ENCODE measurements around the gene TAS2R16. TPM values are rescaled to one million over a fixed set of nuclear protein-coding genes. Genes with fewer than 3 reads are reported as not detected.

The TAS2R16 gene
- polyA plus RNA-seq, 4 donors = not detected

DNA sequence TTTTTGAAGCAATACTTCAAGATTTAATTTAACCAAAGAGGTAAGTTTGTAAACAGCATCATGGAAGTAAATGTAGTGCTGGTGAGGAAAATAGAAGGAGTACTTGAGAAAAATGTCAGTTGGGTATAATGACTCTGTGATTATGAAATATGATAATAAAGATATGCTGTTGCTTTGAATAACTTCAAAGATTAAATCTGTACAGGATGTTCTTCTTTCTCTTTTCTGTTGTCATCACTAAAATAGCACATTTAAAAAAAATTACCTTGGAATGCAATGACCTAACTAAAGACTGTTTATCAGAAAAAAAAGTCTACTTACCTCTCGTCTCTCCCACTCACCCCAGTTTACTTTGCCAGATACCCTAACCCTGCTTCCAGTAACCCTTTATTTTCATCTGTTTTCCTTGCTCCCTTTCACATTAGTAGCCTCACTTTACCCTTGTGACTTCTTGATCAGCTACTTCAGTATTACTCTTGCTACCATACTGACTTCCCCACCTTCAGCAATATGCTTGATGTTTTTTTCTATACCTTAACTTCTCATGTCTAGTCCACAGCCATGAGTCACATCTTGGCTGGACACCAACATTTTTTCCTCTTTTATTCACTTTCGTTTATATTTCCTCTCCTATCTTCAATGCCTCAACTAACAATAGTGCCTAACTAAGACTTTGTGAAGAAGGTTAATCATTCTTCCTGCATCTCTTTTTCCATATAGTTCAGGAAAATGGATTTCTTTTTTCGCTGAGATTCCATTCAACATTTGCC lies 29.7 kb upstream of the TAS2R16 start:
- Histone ChIP-seq H3K27me3 (ENCODE audit: control insufficient read depth in 3 of 3, insufficient read depth in 3 of 3, low read length in 3 of 3) (no peaks in the 10 kb centered on the region), H3K4me3 (ENCODE audit: low read depth in 1 of 3, low read length in 3 of 3) (no peak overlapping the region), H3K36me3 (ENCODE audit: control insufficient read depth in 3 of 3, insufficient read depth in 2 of 3, low read depth in 1 of 3, low read length in 3 of 3) (no peaks in the 10 kb centered on the region), H3K27ac (ENCODE audit: low read depth in 1 of 3, low read length in 2 of 3) (no peak overlapping the region), H3K4me1 (ENCODE audit: control insufficient read depth in 3 of 3, insufficient read depth in 2 of 3, low read depth in 1 of 3, low read length in 2 of 3) (no peaks in the 10 kb centered on the region), H3K9me3 (ENCODE audit: control insufficient read depth in 2 of 2, insufficient read depth in 1 of 2, low read depth in 1 of 2, low read length in 1 of 2) (no peaks in the 10 kb centered on the region)
- no peak for FAIRE-seq
- WGBS, 3 donors = 44 to 50% (median 49%) methylated on average over 3 of the region's 3 CpGs
- DNase-seq = no peak

GRCh38 chr7:123023126-123023525 lies 27.6 kb upstream of the TAS2R16 start:
- no peaks in the 10 kb centered on the region for H3K27me3 ChIP-seq (ENCODE audit: control insufficient read depth in 3 of 3, insufficient read depth in 3 of 3, low read length in 3 of 3)
- no peak for FAIRE-seq
- H3K36me3 ChIP-seq (ENCODE audit: control insufficient read depth in 3 of 3, insufficient read depth in 2 of 3, low read depth in 1 of 3, low read length in 3 of 3) = no peaks in the 10 kb centered on the region
- H3K9me3 ChIP-seq (ENCODE audit: control insufficient read depth in 2 of 2, insufficient read depth in 1 of 2, low read depth in 1 of 2, low read length in 1 of 2) = no peaks in the 10 kb centered on the region
- H3K4me1 ChIP-seq (ENCODE audit: control insufficient read depth in 3 of 3, insufficient read depth in 2 of 3, low read depth in 1 of 3, low read length in 2 of 3) = no peaks in the 10 kb centered on the region
- H3K4me3 ChIP-seq (ENCODE audit: low read depth in 1 of 3, low read length in 3 of 3) = no peak overlapping the region
- no peak for DNase-seq
- H3K27ac ChIP-seq (ENCODE audit: low read depth in 1 of 3, low read length in 2 of 3) = no peak overlapping the region

DNA sequence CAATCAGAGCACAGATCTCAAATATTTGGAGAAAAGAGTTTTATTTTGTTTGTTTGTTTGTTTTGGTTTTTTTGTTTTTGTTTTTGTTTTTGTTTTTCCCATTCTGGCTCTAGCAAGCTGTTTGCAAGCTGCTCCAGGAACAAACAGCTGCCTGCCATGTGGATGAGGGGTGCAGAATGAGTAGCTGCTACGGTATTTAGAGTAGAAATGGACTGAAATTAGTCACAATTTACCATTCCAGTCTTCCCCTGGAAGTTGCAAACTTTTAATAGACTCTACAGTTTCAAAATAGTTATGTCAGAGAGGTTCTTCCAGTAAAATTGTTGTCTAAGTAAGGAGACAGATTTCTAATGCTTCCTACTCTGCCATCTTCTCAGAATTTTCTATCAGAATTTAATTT lies 27.1 kb upstream of the TAS2R16 start:
- H3K36me3 ChIP-seq (ENCODE audit: control insufficient read depth in 3 of 3, insufficient read depth in 2 of 3, low read depth in 1 of 3, low read length in 3 of 3) = no peaks in the 10 kb centered on the region
- H3K27ac ChIP-seq (ENCODE audit: low read depth in 1 of 3, low read length in 2 of 3) = no peak overlapping the region
- DNase-seq = no peak
- H3K4me1 ChIP-seq (ENCODE audit: control insufficient read depth in 3 of 3, insufficient read depth in 2 of 3, low read depth in 1 of 3, low read length in 2 of 3) = no peaks in the 10 kb centered on the region
- H3K9me3 ChIP-seq (ENCODE audit: control insufficient read depth in 2 of 2, insufficient read depth in 1 of 2, low read depth in 1 of 2, low read length in 1 of 2) = no peaks in the 10 kb centered on the region
- WGBS, 3 donors = 33 to 57% (median 43%) methylated on average over 1 of the region's 1 CpG
- H3K4me3 ChIP-seq (ENCODE audit: low read depth in 1 of 3, low read length in 3 of 3) = no peak overlapping the region
- no peak for FAIRE-seq
- no peaks in the 10 kb centered on the region for H3K27me3 ChIP-seq (ENCODE audit: control insufficient read depth in 3 of 3, insufficient read depth in 3 of 3, low read length in 3 of 3)

DNA sequence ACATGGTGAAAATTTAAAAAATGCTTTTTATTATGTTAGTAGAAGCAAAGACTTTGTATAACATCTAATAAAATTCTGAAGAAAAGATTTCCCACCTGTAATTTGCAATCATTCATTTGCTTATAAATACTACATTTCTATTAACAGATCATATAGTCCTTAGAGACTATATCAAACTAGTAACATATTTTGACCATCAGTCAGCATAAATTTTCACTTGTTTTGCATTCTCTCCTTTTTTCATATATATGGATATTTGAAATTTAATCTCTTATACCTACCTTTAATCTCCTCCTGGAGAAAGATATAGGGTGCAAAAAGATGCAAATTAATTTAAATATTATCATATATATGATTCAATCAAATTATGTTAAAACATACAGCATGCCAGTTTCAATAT lies 16.9 kb upstream of the TAS2R16 start:
- H3K36me3 ChIP-seq (ENCODE audit: control insufficient read depth in 3 of 3, insufficient read depth in 2 of 3, low read depth in 1 of 3, low read length in 3 of 3) = no peaks in the 10 kb centered on the region
- no peak for FAIRE-seq
- H3K4me3 ChIP-seq (ENCODE audit: low read depth in 1 of 3, low read length in 3 of 3) = no peak overlapping the region
- no peaks in the 10 kb centered on the region for H3K4me1 ChIP-seq (ENCODE audit: control insufficient read depth in 3 of 3, insufficient read depth in 2 of 3, low read depth in 1 of 3, low read length in 2 of 3)
- DNase-seq = no peak
- H3K27me3 ChIP-seq (ENCODE audit: control insufficient read depth in 3 of 3, insufficient read depth in 3 of 3, low read length in 3 of 3) = no peaks in the 10 kb centered on the region
- no peaks in the 10 kb centered on the region for H3K9me3 ChIP-seq (ENCODE audit: control insufficient read depth in 2 of 2, insufficient read depth in 1 of 2, low read depth in 1 of 2, low read length in 1 of 2)
- no peak overlapping the region for H3K27ac ChIP-seq (ENCODE audit: low read depth in 1 of 3, low read length in 2 of 3)

GRCh38 chr7:123011766-123012369 lies 16.4 kb upstream of the TAS2R16 start:
- DNase-seq (no peak), FAIRE-seq (no peak)
- no peaks in the 10 kb centered on the region for H3K9me3 ChIP-seq (ENCODE audit: control insufficient read depth in 2 of 2, insufficient read depth in 1 of 2, low read depth in 1 of 2, low read length in 1 of 2)
- H3K27me3 ChIP-seq (ENCODE audit: control insufficient read depth in 3 of 3, insufficient read depth in 3 of 3, low read length in 3 of 3) = no peaks in the 10 kb centered on the region
- H3K4me3 ChIP-seq (ENCODE audit: low read depth in 1 of 3, low read length in 3 of 3) = no peak overlapping the region
- 63 to 76% (median 72%) methylated on average over 2 of the region's 2 CpGs for WGBS, 3 donors
- no peaks in the 10 kb centered on the region for H3K4me1 ChIP-seq (ENCODE audit: control insufficient read depth in 3 of 3, insufficient read depth in 2 of 3, low read depth in 1 of 3, low read length in 2 of 3)
- H3K36me3 ChIP-seq (ENCODE audit: control insufficient read depth in 3 of 3, insufficient read depth in 2 of 3, low read depth in 1 of 3, low read length in 3 of 3) = no peaks in the 10 kb centered on the region
- no peak overlapping the region for H3K27ac ChIP-seq (ENCODE audit: low read depth in 1 of 3, low read length in 2 of 3)

DNA sequence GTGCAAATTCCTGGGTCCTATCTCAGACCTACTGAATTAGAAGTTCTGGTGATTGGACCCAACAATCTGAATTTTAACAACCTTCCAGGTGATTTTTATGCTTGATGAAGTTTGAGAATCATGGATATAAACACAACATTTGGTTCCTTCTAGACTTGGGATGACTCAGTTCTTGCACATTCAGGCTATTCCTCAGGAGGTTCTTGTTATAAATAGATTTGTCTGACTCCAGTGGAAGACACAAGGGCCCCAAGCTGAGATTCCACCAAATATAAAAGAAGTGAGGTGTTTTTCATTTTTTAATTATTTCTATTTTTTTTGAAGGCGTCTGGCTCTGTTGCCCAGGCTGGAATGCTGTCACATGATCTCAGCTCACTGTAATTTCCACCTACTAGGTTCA lies 9.4 kb upstream of the TAS2R16 start:
- 71 to 82% (median 71%) methylated on average over 1 of the region's 1 CpG for WGBS, 3 donors
- no peak for FAIRE-seq
- no peak for DNase-seq
- Histone ChIP-seq H3K9me3 (ENCODE audit: control insufficient read depth in 2 of 2, insufficient read depth in 1 of 2, low read depth in 1 of 2, low read length in 1 of 2) (no peaks in the 10 kb centered on the region), H3K4me1 (ENCODE audit: control insufficient read depth in 3 of 3, insufficient read depth in 2 of 3, low read depth in 1 of 3, low read length in 2 of 3) (no peaks in the 10 kb centered on the region), H3K27ac (ENCODE audit: low read depth in 1 of 3, low read length in 2 of 3) (no peak overlapping the region), H3K36me3 (ENCODE audit: control insufficient read depth in 3 of 3, insufficient read depth in 2 of 3, low read depth in 1 of 3, low read length in 3 of 3) (no peaks in the 10 kb centered on the region), H3K27me3 (ENCODE audit: control insufficient read depth in 3 of 3, insufficient read depth in 3 of 3, low read length in 3 of 3) (no peaks in the 10 kb centered on the region), H3K4me3 (ENCODE audit: low read depth in 1 of 3, low read length in 3 of 3) (no peak overlapping the region)

DNA sequence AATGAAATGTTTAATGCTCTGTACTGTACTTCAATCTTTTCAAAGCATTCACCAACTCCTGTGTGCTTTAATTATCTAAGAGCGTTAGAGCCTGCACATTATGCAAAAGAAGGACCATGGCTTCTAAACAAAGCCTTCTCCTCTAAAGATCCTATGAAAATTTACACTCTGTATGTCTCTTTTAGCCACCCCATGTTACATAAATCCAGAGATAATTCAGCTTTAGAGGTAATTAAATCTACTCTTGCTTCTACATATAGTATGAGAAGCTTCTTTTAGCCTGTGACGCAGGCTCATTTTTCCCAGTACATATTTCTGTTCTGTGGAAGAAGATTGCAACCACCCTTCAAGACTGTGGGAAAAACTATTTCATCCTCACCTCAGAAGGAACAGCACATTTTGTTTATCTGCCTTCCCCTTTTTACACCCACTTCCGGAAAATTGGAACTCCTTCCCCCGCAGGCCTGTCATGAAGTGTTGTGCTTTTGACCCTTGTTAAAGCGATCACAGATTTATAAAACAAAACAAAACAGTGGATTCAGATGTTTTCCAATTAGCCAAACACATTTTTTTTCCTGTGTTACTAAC lies 8.1 kb upstream of the TAS2R16 start:
- DNase-seq (no peak), FAIRE-seq (no peak)
- no peaks in the 10 kb centered on the region for H3K36me3 ChIP-seq (ENCODE audit: control insufficient read depth in 3 of 3, insufficient read depth in 2 of 3, low read depth in 1 of 3, low read length in 3 of 3)
- H3K4me1 ChIP-seq (ENCODE audit: control insufficient read depth in 3 of 3, insufficient read depth in 2 of 3, low read depth in 1 of 3, low read length in 2 of 3) = no peaks in the 10 kb centered on the region
- no peaks in the 10 kb centered on the region for H3K27me3 ChIP-seq (ENCODE audit: control insufficient read depth in 3 of 3, insufficient read depth in 3 of 3, low read length in 3 of 3)
- H3K9me3 ChIP-seq (ENCODE audit: control insufficient read depth in 2 of 2, insufficient read depth in 1 of 2, low read depth in 1 of 2, low read length in 1 of 2) = no peaks in the 10 kb centered on the region
- H3K4me3 ChIP-seq (ENCODE audit: low read depth in 1 of 3, low read length in 3 of 3) = no peak overlapping the region
- H3K27ac ChIP-seq (ENCODE audit: low read depth in 1 of 3, low read length in 2 of 3) = no peak overlapping the region
- WGBS, 3 donors = 63 to 73% (median 64%) methylated on average over 5 of the region's 5 CpGs

- H3K9me3 ChIP-seq (ENCODE audit: control insufficient read depth in 2 of 2, insufficient read depth in 1 of 2, low read depth in 1 of 2, low read length in 1 of 2) = no peaks in the 10 kb centered on the region
- H3K27ac ChIP-seq (ENCODE audit: low read depth in 1 of 3, low read length in 2 of 3) = no peak overlapping the region
- DNase-seq = no peak
- FAIRE-seq = no peak
- no peaks in the 10 kb centered on the region for H3K4me1 ChIP-seq (ENCODE audit: control insufficient read depth in 3 of 3, insufficient read depth in 2 of 3, low read depth in 1 of 3, low read length in 2 of 3)
- no peak overlapping the region for H3K4me3 ChIP-seq (ENCODE audit: low read depth in 1 of 3, low read length in 3 of 3)
- no peaks in the 10 kb centered on the region for H3K36me3 ChIP-seq (ENCODE audit: control insufficient read depth in 3 of 3, insufficient read depth in 2 of 3, low read depth in 1 of 3, low read length in 3 of 3)
- WGBS, 3 donors = 90 to 95% (median 93%) methylated on average over 2 of the region's 2 CpGs
- no peaks in the 10 kb centered on the region for H3K27me3 ChIP-seq (ENCODE audit: control insufficient read depth in 3 of 3, insufficient read depth in 3 of 3, low read length in 3 of 3)
These were observed 5.9 kb downstream of the TAS2R16 start for GRCh38 chr7:122989577-122989976.

All from small intestine (tissue), 7 donors.